ENCODE measurements around the gene ZNF892. TPM values are rescaled to one million over a fixed set of nuclear protein-coding genes. Genes with fewer than 3 reads are reported as not detected.
"Not testable (repeated sequence)": the region's sequence is repeated elsewhere in the genome, so short reads cannot be mapped to it uniquely, and the experiment has no call there.

The ZNF892 gene
- total RNA-seq, 2 donors from 2014 or later, result 2.2 to 3.2 TPM

DNA sequence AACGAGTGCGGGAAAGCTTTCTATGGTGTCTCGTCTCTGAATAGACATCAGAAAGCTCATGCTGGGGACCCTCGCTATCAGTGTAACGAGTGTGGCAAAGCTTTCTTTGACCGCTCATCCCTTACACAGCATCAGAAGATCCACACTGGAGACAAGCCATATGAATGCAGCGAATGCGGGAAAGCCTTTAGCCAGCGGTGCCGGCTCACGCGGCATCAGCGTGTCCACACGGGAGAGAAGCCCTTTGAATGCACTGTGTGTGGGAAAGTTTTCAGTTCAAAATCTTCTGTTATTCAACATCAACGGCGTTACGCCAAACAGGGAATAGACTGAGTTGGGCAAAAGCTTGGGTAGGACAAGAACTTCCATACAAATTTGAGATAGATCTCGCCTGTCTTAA is 25.5 kb upstream of the ZNF892 start:
- H3K27me3 ChIP-seq, result no peaks in the 10 kb centered on the region
- H3K4me1 ChIP-seq, result no peaks in the 10 kb centered on the region
- peaks cover 41% of the 10 kb centered on the region for H3K36me3 ChIP-seq
- H3K4me3 ChIP-seq, result no peak overlapping the region
- H3K9me3 ChIP-seq, result peaks cover 0 to 6% of the 10 kb centered on the region in 2 donors
- no peak overlapping the region for H3K27ac ChIP-seq
- DNase-seq (ENCODE audit: low spot score), result no peak
- TF ChIP-seq, protein P1, sequence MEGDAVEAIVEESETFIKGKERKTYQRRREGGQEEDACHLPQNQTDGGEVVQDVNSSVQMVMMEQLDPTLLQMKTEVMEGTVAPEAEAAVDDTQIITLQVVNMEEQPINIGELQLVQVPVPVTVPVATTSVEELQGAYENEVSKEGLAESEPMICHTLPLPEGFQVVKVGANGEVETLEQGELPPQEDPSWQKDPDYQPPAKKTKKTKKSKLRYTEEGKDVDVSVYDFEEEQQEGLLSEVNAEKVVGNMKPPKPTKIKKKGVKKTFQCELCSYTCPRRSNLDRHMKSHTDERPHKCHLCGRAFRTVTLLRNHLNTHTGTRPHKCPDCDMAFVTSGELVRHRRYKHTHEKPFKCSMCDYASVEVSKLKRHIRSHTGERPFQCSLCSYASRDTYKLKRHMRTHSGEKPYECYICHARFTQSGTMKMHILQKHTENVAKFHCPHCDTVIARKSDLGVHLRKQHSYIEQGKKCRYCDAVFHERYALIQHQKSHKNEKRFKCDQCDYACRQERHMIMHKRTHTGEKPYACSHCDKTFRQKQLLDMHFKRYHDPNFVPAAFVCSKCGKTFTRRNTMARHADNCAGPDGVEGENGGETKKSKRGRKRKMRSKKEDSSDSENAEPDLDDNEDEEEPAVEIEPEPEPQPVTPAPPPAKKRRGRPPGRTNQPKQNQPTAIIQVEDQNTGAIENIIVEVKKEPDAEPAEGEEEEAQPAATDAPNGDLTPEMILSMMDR (IDR thresholded peaks at IDR 0.05), result no peak

DNA sequence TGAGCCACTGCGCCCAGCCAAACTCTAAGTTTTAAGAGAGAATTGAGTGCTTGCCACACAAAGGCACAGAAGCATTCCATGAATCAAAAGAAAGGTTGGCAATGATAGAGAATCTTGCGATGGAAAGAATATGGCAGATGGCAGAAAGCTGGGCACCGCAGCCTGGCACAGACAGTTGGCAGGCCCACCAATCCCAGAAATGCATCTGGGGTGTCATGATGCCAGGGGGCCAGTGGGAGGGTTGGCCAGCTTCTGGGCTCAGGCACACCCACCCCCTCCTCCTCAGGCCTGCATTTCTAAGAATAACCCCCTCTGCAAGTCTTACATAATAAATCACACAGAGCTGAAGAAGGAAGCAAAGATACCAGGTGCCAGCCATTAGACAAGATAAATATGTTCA is 22.1 kb upstream of the ZNF892 start:
- TF ChIP-seq, protein P1 (IDR thresholded peaks at IDR 0.05), result no peak
- no peaks in the 10 kb centered on the region for H3K4me1 ChIP-seq
- DNase-seq (ENCODE audit: low spot score), result no peak
- H3K36me3 ChIP-seq, result peaks cover 29% of the 10 kb centered on the region
- H3K9me3 ChIP-seq, result peaks cover 0 to 6% of the 10 kb centered on the region in 2 donors
- H3K4me3 ChIP-seq, result no peak overlapping the region
- H3K27ac ChIP-seq, result no peak overlapping the region
- no peaks in the 10 kb centered on the region for H3K27me3 ChIP-seq

DNA sequence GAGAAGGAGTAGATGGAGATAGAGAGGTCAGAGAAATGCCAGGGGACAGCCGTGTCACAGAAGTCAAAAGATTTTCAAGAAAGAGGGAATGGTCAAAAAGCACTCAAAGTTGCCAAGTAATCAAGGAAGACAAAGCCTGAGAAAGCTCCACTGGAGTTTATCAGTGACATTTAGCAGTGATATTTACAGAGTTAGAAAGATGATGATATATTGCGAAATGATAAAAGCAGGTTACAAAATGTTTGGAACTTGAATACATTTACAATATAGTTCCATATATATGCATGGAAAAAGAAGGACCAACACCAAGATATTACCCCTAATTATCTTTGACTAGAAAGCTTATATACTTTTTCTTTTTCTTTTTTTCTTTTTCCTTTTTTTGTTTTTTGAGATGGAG is 21.3 kb upstream of the ZNF892 start:
- Histone ChIP-seq H3K27ac (no peak overlapping the region), H3K36me3 (peaks cover 21% of the 10 kb centered on the region), H3K4me3 (no peak overlapping the region), H3K4me1 (no peaks in the 10 kb centered on the region), H3K9me3 (peaks cover 0 to 6% of the 10 kb centered on the region in 2 donors), H3K27me3 (no peaks in the 10 kb centered on the region)
- TF ChIP-seq, protein P1 (IDR thresholded peaks at IDR 0.05), result no peak
- DNase-seq (ENCODE audit: low spot score), result no peak

DNA sequence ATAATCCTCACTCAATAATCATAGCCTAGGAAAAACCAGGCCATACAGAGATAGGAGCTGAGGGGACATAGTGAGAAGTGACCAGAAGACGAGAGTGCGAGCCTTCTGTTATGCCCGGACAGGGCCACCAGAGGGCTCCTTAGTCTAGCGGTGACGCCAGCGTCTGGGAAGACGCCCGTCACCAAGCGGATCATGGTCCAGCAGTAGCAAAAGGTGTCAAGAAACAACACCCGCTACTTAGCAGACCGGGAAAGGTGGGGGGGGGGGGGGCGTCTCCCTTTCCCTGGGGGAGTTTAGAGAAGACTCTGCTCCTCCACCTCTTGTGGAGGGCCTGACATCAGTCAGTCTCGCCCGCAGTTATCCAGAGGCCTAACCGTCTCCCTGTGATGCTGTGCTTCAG is 14.4 kb upstream of the ZNF892 start:
- H3K4me1 ChIP-seq, H3K4me3 ChIP-seq, H3K9me3 ChIP-seq, H3K27me3 ChIP-seq, H3K27ac ChIP-seq, H3K36me3 ChIP-seq: not testable (repeated sequence)
- TF ChIP-seq, protein P1 (IDR thresholded peaks at IDR 0.05), result peak; percentile 59 to 67
- peak; percentile 67 for DNase-seq (ENCODE audit: low spot score)

DNA sequence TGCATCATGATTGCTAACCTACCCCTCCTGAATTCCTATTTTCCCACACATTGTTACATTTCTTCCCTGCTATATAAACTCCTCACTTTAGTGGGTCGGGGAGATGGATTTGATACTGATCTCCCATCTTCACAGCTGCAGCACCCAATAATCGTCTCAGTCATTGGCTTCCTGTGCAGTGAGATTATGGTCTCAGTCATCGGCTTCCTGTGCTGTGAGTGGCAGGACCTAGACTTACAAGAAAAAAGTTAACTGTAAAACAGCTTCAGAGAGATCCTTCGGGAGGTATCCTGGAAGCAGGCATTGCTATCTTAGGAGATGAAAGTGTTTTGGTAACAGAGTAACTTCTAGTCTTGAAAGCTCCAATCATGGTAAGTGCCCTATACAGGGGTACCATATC is 3.4 kb upstream of the ZNF892 start:
- H3K27me3 ChIP-seq, result no peaks in the 10 kb centered on the region
- no peak for DNase-seq (ENCODE audit: low spot score)
- peaks cover 0 to 16% of the 10 kb centered on the region in 2 donors for H3K4me1 ChIP-seq
- H3K36me3 ChIP-seq, result no peaks in the 10 kb centered on the region
- TF ChIP-seq, protein P1 (IDR thresholded peaks at IDR 0.05), result no peak
- no peak overlapping the region for H3K27ac ChIP-seq
- H3K9me3 ChIP-seq, result no peaks in the 10 kb centered on the region
- no peak overlapping the region for H3K4me3 ChIP-seq

DNA sequence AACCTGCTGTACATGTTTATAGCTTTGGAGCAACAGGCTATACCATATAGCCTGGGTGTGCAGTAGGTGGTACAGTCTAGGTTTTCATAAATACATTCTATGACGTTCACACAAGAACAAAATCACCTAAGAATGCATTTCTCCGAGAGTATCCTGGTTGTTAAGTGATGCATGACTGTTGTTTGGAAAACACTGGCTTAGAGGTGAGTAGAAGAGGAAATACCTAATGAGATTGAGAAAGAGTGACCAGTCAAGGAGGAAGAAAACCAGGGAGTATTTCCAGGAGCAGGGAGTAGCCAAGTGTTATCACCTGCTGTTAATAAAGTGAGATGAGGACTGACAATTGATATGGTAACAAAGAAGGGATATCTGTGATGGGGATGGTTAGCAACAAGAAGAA is 2.9 kb upstream of the ZNF892 start:
- Histone ChIP-seq H3K36me3 (peaks cover under 1% of the 10 kb centered on the region), H3K9me3 (no peaks in the 10 kb centered on the region), H3K4me1 (peaks cover 0 to 16% of the 10 kb centered on the region in 2 donors), H3K4me3 (no peak overlapping the region), H3K27me3 (no peaks in the 10 kb centered on the region), H3K27ac (no peak overlapping the region)
- no peak for DNase-seq (ENCODE audit: low spot score)
- TF ChIP-seq, protein P1 (IDR thresholded peaks at IDR 0.05), result no peak
